CD4-positive, CD25-positive, alpha-beta regulatory T cell (primary cell): ENCODE results near the gene APBB2. TPM values are rescaled to one million over a fixed set of nuclear protein-coding genes. Genes with fewer than 3 reads are reported as not detected.
"Not testable (repeated sequence)": the region's sequence is repeated elsewhere in the genome, so short reads cannot be mapped to it uniquely, and the experiment has no call there.

ENCODE experiments used
- ATAC-seq, 2 donors: fragments of 150-1000 bp; cut with Tn5 transposase; one replicate each; pipeline ENCODE4 v1.10.0; 2021; ENCODE audit warnings: low read depth in 2 of 2, moderate number of reproducible peaks in 2 of 2, moderate library complexity in 1 of 2
- DNase-seq, 3 donors: peaks; one replicate each; pipeline versions ENCODE4 v3.0.0 to v3.0.0-alpha.2; 2012 to 2022; ENCODE audit warnings: mixed read lengths in 1 of 3
- H3K27ac ChIP-seq: one replicate; pipeline ENCODE4 v1.7.0; 2013; ENCODE audit warnings: mild to moderate bottlenecking, low read length; ENCODE audit not compliant: insufficient read depth, poor library complexity, severe bottlenecking
- H3K27me3 ChIP-seq: one replicate; pipeline ENCODE4 v1.7.0; 2013; ENCODE audit warnings: low read length; ENCODE audit not compliant: control insufficient read depth, insufficient read depth
- H3K36me3 ChIP-seq: one replicate; pipeline ENCODE4 v1.7.0; 2013; ENCODE audit warnings: mild to moderate bottlenecking, low read length, moderate library complexity; ENCODE audit not compliant: control insufficient read depth, insufficient read depth
- H3K4me1 ChIP-seq: 2 replicates; pipeline ENCODE4 v1.7.0; 2013; ENCODE audit warnings: mild to moderate bottlenecking, low read length; ENCODE audit not compliant: insufficient read depth, control insufficient read depth, poor library complexity, severe bottlenecking
- H3K4me3 ChIP-seq: one replicate; pipeline ENCODE4 v1.7.0; 2013; ENCODE audit warnings: low read depth, mild to moderate bottlenecking, low read length, moderate library complexity
- H3K9me3 ChIP-seq, 2 experiments: 1 replicate in 1 of 2; 2 replicates in 1 of 2; pipeline ENCODE4 v1.7.0; 2013; ENCODE audit warnings: low read length in 2 of 2, mild to moderate bottlenecking in 1 of 2, moderate library complexity in 1 of 2; ENCODE audit not compliant: control insufficient read depth in 2 of 2
- H3K27ac Mint-ChIP-seq, 3 donors: one replicate each; pipeline ENCODE4 v1.8.0; 2020 to 2022; ENCODE audit warnings: mild to moderate bottlenecking in 3 of 3, mixed read lengths in 3 of 3, moderate library complexity in 2 of 3
- H3K27me3 Mint-ChIP-seq: one replicate; pipeline ENCODE4 v1.8.0; 2022; ENCODE audit warnings: mild to moderate bottlenecking, mixed read lengths
- H3K36me3 Mint-ChIP-seq: one replicate; pipeline ENCODE4 v1.8.0; 2020; ENCODE audit warnings: mixed read lengths
- H3K4me1 Mint-ChIP-seq, 4 donors: one replicate each; pipeline ENCODE4 v1.8.0; 2020 to 2022; ENCODE audit warnings: mixed read lengths in 4 of 4, mild to moderate bottlenecking in 1 of 4
- H3K4me3 Mint-ChIP-seq, 4 donors: one replicate each; pipeline ENCODE4 v1.8.0; 2020 to 2022; ENCODE audit warnings: mild to moderate bottlenecking in 4 of 4, mixed read lengths in 4 of 4, moderate library complexity in 3 of 4
- H3K9me3 Mint-ChIP-seq, 7 donors: one replicate each; pipeline ENCODE4 v1.8.0; 2020 to 2022; ENCODE audit warnings: mixed read lengths in 7 of 7, mild to moderate bottlenecking in 3 of 7, moderate library complexity in 2 of 7
- polyA plus RNA-seq, 4 donors: library from polyadenylated mRNA; unstranded; fragments of 300-500 nt; fragmentation: Illumina TruSeq; gene quantifications; one replicate each; pipeline ENCODE4 v1.2.3, GENCODE V29; 2021
- total RNA-seq: library from RNA; stranded (reverse); gene quantifications from one replicate; pipeline ENCODE4 v1.2.3, GENCODE V29; 2022

APBB2 gene
- total and polyA plus RNA-seq, 5 donors from 2014 or later: not detected

- H3K27ac ChIP-seq: not testable (repeated sequence)
Measured at GRCh38 chr4:41059411-41059810, 154.9 kb downstream of the APBB2 start.

GRCh38 chr4:41058426-41058825 is 155.9 kb downstream of the APBB2 start:
- Mint-ChIP-seq H3K36me3 (no peaks in the 10 kb centered on the region), H3K27ac (no peak overlapping the region), H3K9me3 (peaks cover 0 to 4% (median 2%) of the 10 kb centered on the region in 7 donors), H3K27me3 (peaks cover 6% of the 10 kb centered on the region), H3K4me1 (no peaks in the 10 kb centered on the region), H3K4me3 (no peak overlapping the region)
- ATAC-seq (no peak), DNase-seq (no peak)
- Histone ChIP-seq H3K27ac (no peak overlapping the region), H3K4me1 (no peaks in the 10 kb centered on the region), H3K36me3 (no peaks in the 10 kb centered on the region), H3K9me3 (no peaks in the 10 kb centered on the region), H3K27me3 (no peaks in the 10 kb centered on the region), H3K4me3 (no peak overlapping the region)

More at GRCh38 chr4:41059411-41059810, 154.9 kb downstream of the APBB2 start:
- H3K4me1 ChIP-seq, H3K36me3 ChIP-seq, H3K9me3 Mint-ChIP-seq, H3K27me3 Mint-ChIP-seq, H3K4me3 Mint-ChIP-seq, H3K4me3 ChIP-seq, H3K9me3 ChIP-seq, ATAC-seq, DNase-seq, H3K27me3 ChIP-seq, H3K27ac Mint-ChIP-seq, H3K4me1 Mint-ChIP-seq, H3K36me3 Mint-ChIP-seq: not testable (repeated sequence)

GRCh38 chr4:41057467-41057866 is 156.9 kb downstream of the APBB2 start:
- no peak for ATAC-seq
- no peaks in the 10 kb centered on the region for H3K9me3 ChIP-seq
- H3K27me3 ChIP-seq: no peaks in the 10 kb centered on the region
- Mint-ChIP-seq H3K4me3 (no peak overlapping the region), H3K9me3 (peaks cover 0 to 4% (median 2%) of the 10 kb centered on the region in 7 donors), H3K36me3 (no peaks in the 10 kb centered on the region), H3K4me1 (no peaks in the 10 kb centered on the region), H3K27ac (no peak overlapping the region), H3K27me3 (peaks cover 6% of the 10 kb centered on the region)
- no peak for DNase-seq
- no peaks in the 10 kb centered on the region for H3K4me1 ChIP-seq
- no peaks in the 10 kb centered on the region for H3K36me3 ChIP-seq
- no peak overlapping the region for H3K27ac ChIP-seq
- H3K4me3 ChIP-seq: no peak overlapping the region

- DNase-seq (no peak), ATAC-seq (no peak)
- no peaks in the 10 kb centered on the region for H3K27me3 ChIP-seq
- H3K36me3 Mint-ChIP-seq: no peaks in the 10 kb centered on the region
- H3K4me3 Mint-ChIP-seq: no peak overlapping the region
- peak overlapping the region in 1 of 3 donors; percentile 50 for H3K27ac Mint-ChIP-seq
- H3K27me3 Mint-ChIP-seq: peaks cover 6% of the 10 kb centered on the region
- H3K4me3 ChIP-seq: no peak overlapping the region
- H3K9me3 ChIP-seq: no peaks in the 10 kb centered on the region
- H3K4me1 Mint-ChIP-seq: no peaks in the 10 kb centered on the region
- no peaks in the 10 kb centered on the region for H3K4me1 ChIP-seq
- no peaks in the 10 kb centered on the region for H3K36me3 ChIP-seq
- no peak overlapping the region for H3K27ac ChIP-seq
- peaks cover 0 to 6% (median 0%) of the 10 kb centered on the region in 7 donors for H3K9me3 Mint-ChIP-seq
Measured at GRCh38 chr4:41052287-41052686, 162.1 kb downstream of the APBB2 start.

GRCh38 chr4:41050880-41051775 is 163.2 kb downstream of the APBB2 start:
- Mint-ChIP-seq H3K9me3 (peaks cover 0 to 3% (median 0%) of the 10 kb centered on the region in 7 donors), H3K27me3 (peaks cover 6% of the 10 kb centered on the region), H3K27ac (no peak overlapping the region), H3K4me1 (no peaks in the 10 kb centered on the region), H3K4me3 (no peak overlapping the region), H3K36me3 (no peaks in the 10 kb centered on the region)
- DNase-seq: no peak
- Histone ChIP-seq H3K36me3 (no peaks in the 10 kb centered on the region), H3K4me1 (no peaks in the 10 kb centered on the region), H3K27me3 (no peaks in the 10 kb centered on the region), H3K4me3 (no peak overlapping the region), H3K27ac (no peak overlapping the region), H3K9me3 (no peaks in the 10 kb centered on the region)
- no peak for ATAC-seq

- Histone ChIP-seq H3K9me3 (peaks cover 0 to 2% of the 10 kb centered on the region in 2 experiments), H3K36me3 (no peaks in the 10 kb centered on the region), H3K4me3 (no peak overlapping the region), H3K27me3 (no peaks in the 10 kb centered on the region), H3K27ac (no peak overlapping the region), H3K4me1 (no peaks in the 10 kb centered on the region)
- ATAC-seq: no peak
- Mint-ChIP-seq H3K4me1 (no peaks in the 10 kb centered on the region), H3K9me3 (peaks cover 0 to 4% (median 2%) of the 10 kb centered on the region in 7 donors), H3K4me3 (no peak overlapping the region), H3K36me3 (no peaks in the 10 kb centered on the region), H3K27ac (no peak overlapping the region), H3K27me3 (peaks cover under 1% of the 10 kb centered on the region)
- no peak for DNase-seq
Measured at GRCh38 chr4:41050116-41050515, 164.2 kb downstream of the APBB2 start.

GRCh38 chr4:41049176-41049575 is 165.2 kb downstream of the APBB2 start:
- H3K9me3 Mint-ChIP-seq: peaks cover 0 to 12% (median 2%) of the 10 kb centered on the region in 7 donors
- ATAC-seq, H3K4me1 Mint-ChIP-seq, H3K27me3 Mint-ChIP-seq, DNase-seq, H3K4me3 Mint-ChIP-seq, H3K4me1 ChIP-seq, H3K27me3 ChIP-seq, H3K27ac ChIP-seq, H3K36me3 Mint-ChIP-seq, H3K9me3 ChIP-seq, H3K36me3 ChIP-seq, H3K4me3 ChIP-seq, H3K27ac Mint-ChIP-seq: not testable (repeated sequence)

GRCh38 chr4:41044791-41045190 is 169.6 kb downstream of the APBB2 start:
- Histone ChIP-seq H3K4me1 (no peaks in the 10 kb centered on the region), H3K9me3 (peaks cover 0 to 4% of the 10 kb centered on the region in 2 experiments), H3K27ac (no peak overlapping the region), H3K4me3 (no peak overlapping the region), H3K36me3 (no peaks in the 10 kb centered on the region), H3K27me3 (no peaks in the 10 kb centered on the region)
- Mint-ChIP-seq H3K27me3 (no peaks in the 10 kb centered on the region), H3K36me3 (no peaks in the 10 kb centered on the region), H3K4me1 (no peaks in the 10 kb centered on the region), H3K27ac (no peak overlapping the region), H3K9me3 (peaks cover 0 to 12% (median 2%) of the 10 kb centered on the region in 7 donors), H3K4me3 (no peak overlapping the region)
- ATAC-seq (no peak), DNase-seq (no peak)
